SHP77 (cell line): ENCODE data around the gene ERVK3-1.

ENCODE experiments used
- DNase-seq, 2 experiments: peaks; one replicate each; lab custom pipeline; 2025; lab: John Stamatoyannopoulos, UW

Gene ERVK3-1

DNA sequence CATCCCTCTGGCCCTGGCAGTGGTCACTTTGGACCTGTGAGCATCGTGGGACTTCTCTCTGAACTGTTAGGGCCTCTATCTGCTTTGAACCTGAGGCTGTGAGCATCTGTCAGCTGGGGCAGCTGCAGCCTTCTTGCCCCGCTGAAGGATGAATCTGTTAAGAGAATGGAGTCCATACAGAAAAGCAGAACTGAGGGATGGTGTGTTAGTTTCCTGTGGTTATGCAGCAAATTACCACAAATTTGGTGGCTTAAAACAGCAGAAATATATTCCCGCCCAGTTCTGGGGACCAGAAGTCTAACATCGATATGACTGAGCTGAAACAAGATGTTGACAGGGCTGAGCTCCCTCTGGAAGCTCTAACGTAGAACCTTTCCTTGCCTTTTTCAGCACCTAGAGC lies 59.0 kb downstream of the ERVK3-1 start:
- no peak for DNase-seq
